Hematopoietic multipotent progenitor cell (in vitro differentiated cells): ENCODE data around the gene BGLAP. TPM values are rescaled to one million over a fixed set of nuclear protein-coding genes. Genes with fewer than 3 reads are reported as not detected.

Source experiments
- DNase-seq, 3 donors: peaks; one replicate each; pipeline ENCODE4 v3.0.0-alpha.2; 2011 to 2015; ENCODE audit warnings: low read depth in 2 of 3, low spot score in 2 of 3
- small RNA-seq: library from RNA; depleted of rRNA; stranded (forward); fragments of <200 nt; gene quantifications from one replicate; pipeline ENCODE3, GENCODE V24; 2012
- total RNA-seq: library from RNA; depleted of rRNA; stranded (reverse); fragments of >200 nt; gene quantifications from one replicate; pipeline ENCODE4 v1.2.3, GENCODE V29; 2012

The BGLAP gene
- total RNA-seq, 1 donor: 1.9 TPM

DNA sequence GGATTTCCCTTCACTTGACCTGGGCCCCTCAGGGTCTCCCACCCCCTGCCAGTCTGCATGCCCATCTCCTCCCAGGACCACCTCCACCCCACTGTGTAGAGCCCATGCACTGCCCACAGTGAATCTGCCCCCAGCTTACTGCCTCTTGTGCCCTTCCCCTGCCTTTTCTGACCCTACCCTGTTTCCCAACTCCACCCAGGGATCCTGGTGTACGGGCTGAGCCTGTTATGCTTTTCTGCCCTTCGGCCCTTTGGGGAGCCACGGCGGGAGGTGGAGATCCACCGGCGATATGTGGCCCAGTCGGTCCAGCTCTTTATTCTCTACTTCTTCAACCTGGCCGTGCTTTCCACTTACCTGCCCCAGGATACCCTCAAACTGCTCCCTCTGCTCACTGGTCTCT, 44.1 kb downstream of the BGLAP start:
- DNase-seq: no peak

DNA sequence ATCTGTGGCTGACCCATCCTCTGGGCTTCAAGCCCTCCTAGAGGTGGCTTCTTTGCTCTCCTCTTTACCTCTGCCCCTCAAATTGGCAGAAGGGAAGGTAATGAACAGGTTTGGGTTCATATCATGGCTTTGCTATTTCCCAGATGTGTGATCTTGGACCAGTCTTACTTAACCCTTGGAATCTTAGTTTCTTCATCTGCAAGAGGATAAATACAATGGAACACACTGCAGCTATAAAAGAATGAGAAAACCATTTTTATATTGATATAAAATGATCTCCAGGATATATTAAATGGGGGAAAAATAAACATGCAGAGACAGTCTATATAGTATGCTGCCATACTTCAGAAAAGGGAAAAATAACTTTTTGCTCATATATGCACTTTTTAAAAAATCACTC, 47.9 kb downstream of the BGLAP start:
- no peak for DNase-seq

DNA sequence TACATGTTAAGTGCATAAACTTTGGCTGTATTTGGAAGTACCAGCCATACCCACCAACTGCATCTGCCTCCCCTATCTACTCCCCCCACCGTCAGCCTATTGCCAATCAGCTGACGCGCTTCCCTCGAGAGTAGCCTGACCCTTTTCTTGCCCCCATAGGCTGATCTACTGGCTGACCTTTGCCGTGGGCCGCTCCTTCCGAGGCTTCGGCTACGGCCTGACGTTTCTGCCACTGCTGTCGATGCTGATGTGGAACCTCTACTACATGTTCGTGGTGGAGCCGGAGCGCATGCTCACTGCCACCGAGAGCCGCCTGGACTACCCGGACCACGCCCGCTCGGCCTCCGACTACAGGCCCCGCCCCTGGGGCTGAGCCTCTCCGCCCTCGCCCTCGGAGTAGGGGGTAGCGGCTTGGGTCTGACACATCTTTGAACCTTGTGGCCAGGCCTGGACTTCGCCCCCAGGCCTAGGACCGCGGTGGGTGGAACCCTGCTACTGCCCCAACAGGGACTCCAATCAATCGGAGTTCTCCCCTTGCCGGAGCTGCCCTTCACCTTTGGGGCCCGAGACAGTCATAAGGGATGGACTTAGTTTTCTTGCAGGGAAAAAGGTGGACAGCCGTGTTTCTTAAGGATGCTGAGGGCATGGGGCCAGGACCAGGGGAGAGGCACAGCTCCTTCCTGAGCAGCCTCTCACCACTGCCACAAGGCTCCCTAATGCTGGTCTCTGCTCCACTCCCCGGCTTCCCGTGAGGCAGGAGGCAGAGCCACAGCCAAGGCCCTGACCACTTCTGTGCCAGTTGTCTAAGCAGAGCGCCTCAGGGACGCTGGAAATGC, 49.5 kb downstream of the BGLAP start:
- peak in 2 of 3 donors; percentile 69 to 75 for DNase-seq

Small RNAs within 50 kb of the gene (small RNA-seq; reads per million reads assigned to genes)
- not detected for gene RF00568

Other genes starting within 250 kb of the BGLAP start
- 713 TPM for gene SSR2, start 221.2 kb upstream of the BGLAP start, total RNA-seq
- 17.5 TPM for gene UBQLN4, start 188.4 kb upstream of the BGLAP start, total RNA-seq
- gene LAMTOR2, start 187.4 kb upstream of the BGLAP start, total RNA-seq: 68.1 TPM
- under 0.01 TPM for gene RAB25, start 181.0 kb upstream of the BGLAP start, total RNA-seq
- 3.2 TPM for gene MEX3A, start 159.7 kb upstream of the BGLAP start, total RNA-seq
- gene LMNA, start 127.5 kb upstream of the BGLAP start, total RNA-seq: 280 TPM
- 15.1 TPM for gene SEMA4A, start 88.6 kb upstream of the BGLAP start, total RNA-seq
- gene SLC25A44, start 48.1 kb upstream of the BGLAP start, total RNA-seq: 13.2 TPM
- gene PMF1, start 29.2 kb upstream of the BGLAP start, total RNA-seq: 103 TPM
- gene PAQR6, start 5.9 kb downstream of the BGLAP start, total RNA-seq: 2.2 TPM
- gene SMG5, start 40.6 kb downstream of the BGLAP start, total RNA-seq: 52.5 TPM
- gene TMEM79, start 42.1 kb downstream of the BGLAP start, total RNA-seq: 4.8 TPM
- gene GLMP, start 53.5 kb downstream of the BGLAP start, total RNA-seq: 50.1 TPM
- gene VHLL, start 57.1 kb downstream of the BGLAP start, total RNA-seq: not detected
- gene CCT3, start 96.1 kb downstream of the BGLAP start, total RNA-seq: 353 TPM
- gene TSACC, start 96.3 kb downstream of the BGLAP start, total RNA-seq: not detected
- gene RHBG, start 127.0 kb downstream of the BGLAP start, total RNA-seq: not detected